GM13976 (cell line): Measurements from ENCODE around the gene KDM4C.

Experiments used
- DNase-seq: peaks from one replicate; pipeline ENCODE4 v3.0.0; 2012; ENCODE audit warnings: low spot score
- CTCF ChIP-seq: IDR thresholded peaks from 2 replicates; pipeline ENCODE4 v1.5.1; 2012; ENCODE audit warnings: borderline replicate concordance, mild to moderate bottlenecking; ENCODE audit not compliant: insufficient read depth; ENCODE audit errors: extremely low read depth, missing control alignments, control extremely low read depth
- in situ Hi-C: fragments of 300-500 bp; cut with MboI; formaldehyde crosslinking; loops from one replicate; pipeline ENCODE4 v1.12.0; 2022; ENCODE audit warnings: low sequenced_read_pairs, mixed read lengths, inconsistent platforms; ENCODE audit not compliant: unreplicated experiment

The KDM4C gene

GRCh38 chr9:7111413-7111812 is 353.6 kb downstream of the KDM4C start:
- no peak for DNase-seq
- TF ChIP-seq CTCF: no peak
- in situ Hi-C loops: no loop called here

GRCh38 chr9:7115606-7116005 is 357.8 kb downstream of the KDM4C start:
- in situ Hi-C loops: no loop called here
- no peak for TF ChIP-seq CTCF
- DNase-seq: no peak

- in situ Hi-C loops: no loop called here
- DNase-seq: peak; percentile 13
- TF ChIP-seq CTCF: no peak
Measured at GRCh38 chr9:7117676-7118561, 360.1 kb downstream of the KDM4C start.

GRCh38 chr9:7118633-7119032 is 360.9 kb downstream of the KDM4C start:
- no peak for DNase-seq
- no peak for TF ChIP-seq CTCF
- in situ Hi-C loops: no loop called here

- in situ Hi-C loops: no loop called here
- DNase-seq: no peak
- TF ChIP-seq CTCF: no peak
Measured at GRCh38 chr9:7119612-7120011, 361.8 kb downstream of the KDM4C start.

GRCh38 chr9:7121055-7121454 is 363.3 kb downstream of the KDM4C start:
- in situ Hi-C loops: no loop called here
- peak; percentile 14 for DNase-seq
- TF ChIP-seq CTCF: no peak
